ENCODE data around the gene HOXA9.

GRCh38 chr7:27171637-27172314, 6.4 kb upstream of the HOXA9 start:
- TF ChIP-seq, protein P1, sequence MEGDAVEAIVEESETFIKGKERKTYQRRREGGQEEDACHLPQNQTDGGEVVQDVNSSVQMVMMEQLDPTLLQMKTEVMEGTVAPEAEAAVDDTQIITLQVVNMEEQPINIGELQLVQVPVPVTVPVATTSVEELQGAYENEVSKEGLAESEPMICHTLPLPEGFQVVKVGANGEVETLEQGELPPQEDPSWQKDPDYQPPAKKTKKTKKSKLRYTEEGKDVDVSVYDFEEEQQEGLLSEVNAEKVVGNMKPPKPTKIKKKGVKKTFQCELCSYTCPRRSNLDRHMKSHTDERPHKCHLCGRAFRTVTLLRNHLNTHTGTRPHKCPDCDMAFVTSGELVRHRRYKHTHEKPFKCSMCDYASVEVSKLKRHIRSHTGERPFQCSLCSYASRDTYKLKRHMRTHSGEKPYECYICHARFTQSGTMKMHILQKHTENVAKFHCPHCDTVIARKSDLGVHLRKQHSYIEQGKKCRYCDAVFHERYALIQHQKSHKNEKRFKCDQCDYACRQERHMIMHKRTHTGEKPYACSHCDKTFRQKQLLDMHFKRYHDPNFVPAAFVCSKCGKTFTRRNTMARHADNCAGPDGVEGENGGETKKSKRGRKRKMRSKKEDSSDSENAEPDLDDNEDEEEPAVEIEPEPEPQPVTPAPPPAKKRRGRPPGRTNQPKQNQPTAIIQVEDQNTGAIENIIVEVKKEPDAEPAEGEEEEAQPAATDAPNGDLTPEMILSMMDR (IDR thresholded peaks at IDR 0.05) = no peak
- TF ChIP-seq POLR2A (IDR thresholded peaks at IDR 0.05) = no peak
- no peak for TF ChIP-seq EP300 (IDR thresholded peaks at IDR 0.05)

Measured in sigmoid colon (tissue), 4 donors.